Left ventricle myocardium inferior (tissue), 1 donor: ENCODE measurements around the gene COQ10B. TPM values are rescaled to one million over a fixed set of nuclear protein-coding genes. Genes with fewer than 3 reads are reported as not detected.

Experiments used
- DNase-seq: peaks from one replicate; pipeline ENCODE4 v3.0.0-alpha.2; 2020
- H3K27ac ChIP-seq: fragments of 200-600 bp; replicated peaks from 2 replicates; pipeline ENCODE4 v1.8.0; 2021
- H3K27me3 ChIP-seq: fragments of 200-600 bp; 2 replicates; pipeline ENCODE4 v1.8.0; 2021; ENCODE audit warnings: low read depth
- H3K36me3 ChIP-seq: fragments of 200-600 bp; 2 replicates; pipeline ENCODE4 v1.8.0; 2021
- H3K4me1 ChIP-seq: fragments of 200-600 bp; 2 replicates; pipeline ENCODE4 v1.8.0; 2021
- H3K4me3 ChIP-seq: fragments of 200-600 bp; 2 replicates; pipeline ENCODE4 v1.8.0; 2021; ENCODE audit warnings: mild to moderate bottlenecking, moderate library complexity
- H3K9me3 ChIP-seq: fragments of 200-600 bp; replicated peaks from 2 replicates; pipeline ENCODE4 v1.8.0; 2021
- CTCF ChIP-seq: fragments of 200-600 bp; IDR thresholded peaks from 2 replicates; pipeline ENCODE4 v1.8.0; 2021; ENCODE audit warnings: antibody characterized with exemption, mild to moderate bottlenecking, borderline replicate concordance
- intact Hi-C: fragments of 100-400 bp; cut with micrococcal nuclease; formaldehyde crosslinking; loops from one replicate; pipeline ENCODE4 v1.11.0; 2022
- total RNA-seq: library from RNA; stranded (reverse); fragmentation: NEBNext Ultra II Directional; extraction: Animal tissue kit (Norgen Biotek cat#: 25700); gene quantifications from one replicate; pipeline ENCODE4 v1.2.1, GENCODE V29; 2021
- donor health status: DM: no; HTN: yes; CAD: no; lungs with severe emphysema.

Gene COQ10B
- total RNA-seq, 1 donor from 2014 or later, result 28.2 TPM

DNA sequence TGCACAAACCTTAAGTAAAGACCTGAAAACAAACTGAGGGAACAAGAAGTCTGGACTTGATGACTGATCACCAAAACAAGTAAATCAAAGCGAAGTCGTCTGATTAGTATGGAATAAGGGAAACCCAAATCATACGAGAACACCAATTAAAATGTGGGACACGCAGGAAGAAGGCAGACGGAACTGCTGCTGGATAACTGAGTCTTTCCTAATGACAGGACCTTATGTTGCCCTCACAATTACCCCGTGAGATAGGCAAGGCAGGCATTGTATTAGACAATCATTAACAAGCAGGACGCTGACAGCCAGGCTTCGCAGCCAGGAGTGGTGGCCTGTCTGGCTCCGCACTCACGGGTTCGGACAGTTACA, 614 bp upstream of the COQ10B start:
- intact Hi-C loops, result no loop called here
- H3K36me3 ChIP-seq, result no peaks in the 10 kb centered on the region
- no peaks in the 10 kb centered on the region for H3K9me3 ChIP-seq
- peak overlapping the region; percentile 90 for H3K4me3 ChIP-seq
- H3K27ac ChIP-seq, result peak overlapping the region; percentile 99
- no peak for TF ChIP-seq CTCF
- no peak for DNase-seq
- H3K27me3 ChIP-seq, result no peaks in the 10 kb centered on the region
- H3K4me1 ChIP-seq, result peaks cover 37% of the 10 kb centered on the region

DNA sequence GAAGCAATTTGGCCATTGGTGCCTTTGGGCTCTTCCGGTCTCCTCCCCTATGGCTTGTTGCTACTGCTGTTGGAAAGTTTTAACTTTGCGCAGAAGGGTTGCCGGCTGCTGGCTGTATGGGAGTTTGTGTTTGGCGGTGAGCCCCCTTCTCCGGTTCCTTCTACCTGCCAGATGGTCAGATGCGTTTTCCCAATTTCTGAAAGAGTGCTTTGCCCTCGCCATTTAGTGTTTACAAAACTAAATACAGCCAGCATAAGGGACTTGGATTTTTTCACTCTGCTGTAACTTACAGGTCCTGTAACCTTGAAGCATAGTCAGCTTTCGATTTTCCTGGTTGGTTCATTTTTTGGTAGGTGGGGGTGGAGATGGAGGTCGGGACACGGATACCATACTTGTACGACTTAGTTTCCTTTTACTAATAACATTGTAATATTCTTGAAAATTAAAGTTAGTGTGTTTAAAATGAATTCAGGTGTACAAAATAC, 604 bp downstream of the COQ10B start:
- peak overlapping the region; percentile 90 for H3K4me3 ChIP-seq
- DNase-seq, result no peak
- peak overlapping the region; percentile 99 for H3K27ac ChIP-seq
- intact Hi-C loops, result no loop called here
- no peaks in the 10 kb centered on the region for H3K27me3 ChIP-seq
- no peak for TF ChIP-seq CTCF
- no peaks in the 10 kb centered on the region for H3K36me3 ChIP-seq
- H3K9me3 ChIP-seq, result no peaks in the 10 kb centered on the region
- H3K4me1 ChIP-seq, result peaks cover 47% of the 10 kb centered on the region

DNA sequence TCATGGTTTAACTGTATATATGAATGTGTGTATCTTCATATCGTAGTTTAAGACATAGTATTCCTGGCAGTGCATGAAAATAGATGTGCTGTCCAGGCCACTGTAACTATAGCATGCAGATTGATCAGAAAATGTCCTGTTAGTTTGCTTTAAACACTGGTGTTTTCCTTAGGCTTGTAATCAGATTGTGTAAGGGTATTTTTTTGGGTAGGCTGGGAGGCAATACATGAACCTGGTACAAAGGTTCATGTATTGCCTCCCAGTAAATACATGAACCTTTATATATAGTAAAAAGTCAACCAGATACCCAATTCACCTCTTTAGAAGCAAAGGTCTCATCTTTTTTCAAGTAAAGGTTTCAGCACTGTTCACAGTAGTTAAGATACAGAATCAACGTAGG, 1.6 kb downstream of the COQ10B start:
- H3K36me3 ChIP-seq, result peaks cover 2% of the 10 kb centered on the region
- peaks cover 57% of the 10 kb centered on the region for H3K4me1 ChIP-seq
- H3K4me3 ChIP-seq, result peak overlapping the region; percentile 90
- no peak for DNase-seq
- H3K27ac ChIP-seq, result no peak overlapping the region
- intact Hi-C loops, result no loop called here
- no peaks in the 10 kb centered on the region for H3K9me3 ChIP-seq
- TF ChIP-seq CTCF, result no peak
- no peaks in the 10 kb centered on the region for H3K27me3 ChIP-seq

DNA sequence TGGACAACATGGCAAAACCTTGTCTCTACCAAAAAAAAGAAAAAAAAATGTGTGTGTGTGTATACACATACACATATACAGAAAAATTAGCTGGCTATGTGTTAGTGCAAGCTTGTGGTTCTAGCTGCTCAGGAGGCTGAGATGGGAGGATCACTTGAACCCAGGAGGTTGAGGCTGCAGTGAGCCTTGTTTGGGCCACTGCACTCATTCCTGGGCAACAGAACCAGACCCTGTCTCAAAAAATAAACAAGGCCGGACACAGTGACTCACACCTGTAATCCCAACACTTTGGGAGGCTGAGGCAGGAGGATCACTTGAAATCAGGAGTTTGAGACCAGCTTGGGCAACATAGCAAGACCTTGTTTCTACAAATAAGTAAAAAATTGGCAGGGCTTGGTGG, 2.1 kb downstream of the COQ10B start:
- peaks cover 62% of the 10 kb centered on the region for H3K4me1 ChIP-seq

GRCh38 chr2:197460649-197461048, 7.3 kb downstream of the COQ10B start:
- Histone ChIP-seq H3K27me3 (no peaks in the 10 kb centered on the region), H3K4me3 (no peak overlapping the region), H3K27ac (no peak overlapping the region), H3K9me3 (no peaks in the 10 kb centered on the region), H3K36me3 (peaks cover 49% of the 10 kb centered on the region), H3K4me1 (peaks cover 54% of the 10 kb centered on the region)
- intact Hi-C loops, result no loop called here
- DNase-seq, result no peak
- TF ChIP-seq CTCF, result no peak

More for the DNA sequence above, 2.1 kb downstream of the COQ10B start:
- Histone ChIP-seq H3K4me3 (no peak overlapping the region), H3K36me3 (peaks cover 7% of the 10 kb centered on the region), H3K27ac (no peak overlapping the region), H3K9me3 (no peaks in the 10 kb centered on the region), H3K27me3 (no peaks in the 10 kb centered on the region)
- TF ChIP-seq CTCF, result no peak
- no peak for DNase-seq
- intact Hi-C loops, result no loop called here

GRCh38 chr2:197461057-197461456, 7.7 kb downstream of the COQ10B start:
- H3K9me3 ChIP-seq, result no peaks in the 10 kb centered on the region
- H3K4me3 ChIP-seq, result no peak overlapping the region
- H3K4me1 ChIP-seq, result peaks cover 54% of the 10 kb centered on the region
- no peak for TF ChIP-seq CTCF
- intact Hi-C loops, result no loop called here
- H3K27ac ChIP-seq, result no peak overlapping the region
- H3K36me3 ChIP-seq, result peaks cover 53% of the 10 kb centered on the region
- H3K27me3 ChIP-seq, result no peaks in the 10 kb centered on the region
- no peak for DNase-seq
